Neural cell (in vitro differentiated cells): Measurements from ENCODE around the gene LHX4. TPM values are rescaled to one million over a fixed set of nuclear protein-coding genes. Genes with fewer than 3 reads are reported as not detected.

Source experiments
- H2AFZ ChIP-seq: fragments of 200-600, 300-800 bp; sonication (generic), shearing (Covaris generic); 2 replicates; pipeline ENCODE4 v1.6.0; 2014; ENCODE audit warnings: low read depth, mild to moderate bottlenecking, antibody characterized with exemption, low read length, moderate library complexity
- H3F3A ChIP-seq: fragments of 200-600 bp; shearing (Covaris generic); 2 replicates; pipeline ENCODE4 v1.6.1; 2016; ENCODE audit warnings: mild to moderate bottlenecking, moderate library complexity, mixed read lengths, antibody characterized with exemption, low read length; ENCODE audit not compliant: insufficient read depth, poor library complexity, severe bottlenecking
- H3K27ac ChIP-seq: fragments of 200-600, 300-800 bp; sonication (generic), shearing (Covaris generic); 2 replicates; pipeline ENCODE4 v1.5.1; 2014; ENCODE audit warnings: mild to moderate bottlenecking, low read length, moderate library complexity
- H3K27me3 ChIP-seq: fragments of 300-800, 200-600 bp; sonication (generic), shearing (Covaris generic); 2 replicates; pipeline ENCODE4 v1.6.0; 2014; ENCODE audit warnings: mild to moderate bottlenecking, low read depth, low read length, moderate library complexity; ENCODE audit not compliant: insufficient read depth
- H3K36me3 ChIP-seq: fragments of 300-800, 200-600 bp; sonication (generic), shearing (Covaris generic); 2 replicates; pipeline ENCODE4 v1.5.1; 2014; ENCODE audit warnings: mild to moderate bottlenecking, antibody characterized with exemption, low read length, moderate library complexity; ENCODE audit not compliant: insufficient read depth
- H3K4me2 ChIP-seq: fragments of 300-800, 200-600 bp; sonication (generic), shearing (Covaris generic); 2 replicates; pipeline ENCODE4 v1.6.0; 2014; ENCODE audit warnings: mild to moderate bottlenecking, low read length
- H3K4me3 ChIP-seq: fragments of 300-800, 200-600 bp; sonication (generic), shearing (Covaris generic); 2 replicates; pipeline ENCODE4 v1.5.1; 2014; ENCODE audit warnings: mild to moderate bottlenecking, low read length, moderate library complexity
- H3K79me2 ChIP-seq: fragments of 200-600 bp; shearing (Covaris generic); replicated peaks from 2 replicates; pipeline ENCODE4 v1.6.0; 2014; ENCODE audit warnings: mild to moderate bottlenecking, low read length, moderate library complexity; ENCODE audit not compliant: insufficient read depth
- H3K9ac ChIP-seq: fragments of 300-800, 200-600 bp; sonication (generic), shearing (Covaris generic); 2 replicates; pipeline ENCODE4 v1.6.1; 2016; ENCODE audit warnings: mild to moderate bottlenecking, low read length, mixed read lengths
- H3K9me2 ChIP-seq: fragments of 200-600 bp; shearing (Covaris generic); 2 replicates; pipeline ENCODE4 v1.6.1; 2016; ENCODE audit warnings: mild to moderate bottlenecking, low read length, mixed read lengths; ENCODE audit not compliant: insufficient read depth
- H3K9me3 ChIP-seq: fragments of 200-600, 300-800 bp; sonication (generic), shearing (Covaris generic); 2 replicates; pipeline ENCODE4 v1.6.1; 2016; ENCODE audit warnings: mild to moderate bottlenecking, mixed run types, low read length, moderate library complexity, mixed read lengths
- H4K20me1 ChIP-seq: fragments of 200-600 bp; shearing (Covaris generic); 2 replicates; pipeline ENCODE4 v1.6.1; 2016; ENCODE audit warnings: mild to moderate bottlenecking, mixed run types; ENCODE audit not compliant: insufficient read depth
- EP300 ChIP-seq: fragments of 450-650 bp; conservative IDR thresholded peaks from 2 replicates; pipeline ENCODE4 v1.6.1; 2014; ENCODE audit warnings: antibody characterized with exemption, mild to moderate bottlenecking, moderate library complexity; ENCODE audit not compliant: poor library complexity, severe bottlenecking
- EZH2 ChIP-seq: fragments of 200-600, 300-800 bp; shearing (Covaris generic), sonication (generic); IDR thresholded peaks from 2 replicates; pipeline ENCODE4 v1.6.1; 2014; ENCODE audit warnings: antibody characterized with exemption, low read length, borderline replicate concordance, mild to moderate bottlenecking; ENCODE audit not compliant: insufficient read depth, poor library complexity, severe bottlenecking
- MXI1 ChIP-seq: fragments of 450-650 bp; conservative IDR thresholded peaks from 2 replicates; pipeline ENCODE4 v1.6.1; 2014; ENCODE audit warnings: antibody characterized with exemption, mild to moderate bottlenecking; ENCODE audit not compliant: poor library complexity, severe bottlenecking
- POLR2AphosphoS5 ChIP-seq: IDR thresholded peaks from 2 replicates; pipeline ENCODE4 v1.6.1; 2012
- TAF1 ChIP-seq: IDR thresholded peaks from 2 replicates; pipeline ENCODE4 v1.6.1; 2012; ENCODE audit warnings: low read depth
- polyA plus RNA-seq: library from polyadenylated mRNA; depleted of rRNA; stranded (reverse); fragments of >200 nt; gene quantifications from 2 replicates; pipeline ENCODE4 v1.2.3, GENCODE V29; 2014
- TF ChIP-seq, protein P1 (sequence below): IDR thresholded peaks from 2 replicates; pipeline ENCODE4 v1.6.1; 2012; ENCODE audit warnings: borderline replicate concordance

Gene LHX4
- polyA plus RNA-seq, 1 donor from 2014 or later = not detected

GRCh38 chr1:180234369-180235076 is 4.5 kb downstream of the LHX4 start:
- Histone ChIP-seq H3K4me2 (no peak overlapping the region), H4K20me1 (peaks cover 3% of the 10 kb centered on the region)

GRCh38 chr1:180235077-180235501 is 5.0 kb downstream of the LHX4 start:
- no peak for TF ChIP-seq EP300
- peak; percentile 9 for TF ChIP-seq EZH2

More at GRCh38 chr1:180234369-180235076, 4.5 kb downstream of the LHX4 start:
- H3F3A ChIP-seq = no peaks in the 10 kb centered on the region
- H2AFZ ChIP-seq = no peak overlapping the region
- TF ChIP-seq MXI1 (no peak), POLR2AphosphoS5 (peak; percentile 27), TAF1 (no peak), EZH2 (peak; percentile 94)
- TF ChIP-seq, protein P1, sequence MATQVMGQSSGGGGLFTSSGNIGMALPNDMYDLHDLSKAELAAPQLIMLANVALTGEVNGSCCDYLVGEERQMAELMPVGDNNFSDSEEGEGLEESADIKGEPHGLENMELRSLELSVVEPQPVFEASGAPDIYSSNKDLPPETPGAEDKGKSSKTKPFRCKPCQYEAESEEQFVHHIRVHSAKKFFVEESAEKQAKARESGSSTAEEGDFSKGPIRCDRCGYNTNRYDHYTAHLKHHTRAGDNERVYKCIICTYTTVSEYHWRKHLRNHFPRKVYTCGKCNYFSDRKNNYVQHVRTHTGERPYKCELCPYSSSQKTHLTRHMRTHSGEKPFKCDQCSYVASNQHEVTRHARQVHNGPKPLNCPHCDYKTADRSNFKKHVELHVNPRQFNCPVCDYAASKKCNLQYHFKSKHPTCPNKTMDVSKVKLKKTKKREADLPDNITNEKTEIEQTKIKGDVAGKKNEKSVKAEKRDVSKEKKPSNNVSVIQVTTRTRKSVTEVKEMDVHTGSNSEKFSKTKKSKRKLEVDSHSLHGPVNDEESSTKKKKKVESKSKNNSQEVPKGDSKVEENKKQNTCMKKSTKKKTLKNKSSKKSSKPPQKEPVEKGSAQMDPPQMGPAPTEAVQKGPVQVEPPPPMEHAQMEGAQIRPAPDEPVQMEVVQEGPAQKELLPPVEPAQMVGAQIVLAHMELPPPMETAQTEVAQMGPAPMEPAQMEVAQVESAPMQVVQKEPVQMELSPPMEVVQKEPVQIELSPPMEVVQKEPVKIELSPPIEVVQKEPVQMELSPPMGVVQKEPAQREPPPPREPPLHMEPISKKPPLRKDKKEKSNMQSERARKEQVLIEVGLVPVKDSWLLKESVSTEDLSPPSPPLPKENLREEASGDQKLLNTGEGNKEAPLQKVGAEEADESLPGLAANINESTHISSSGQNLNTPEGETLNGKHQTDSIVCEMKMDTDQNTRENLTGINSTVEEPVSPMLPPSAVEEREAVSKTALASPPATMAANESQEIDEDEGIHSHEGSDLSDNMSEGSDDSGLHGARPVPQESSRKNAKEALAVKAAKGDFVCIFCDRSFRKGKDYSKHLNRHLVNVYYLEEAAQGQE = no peak
- peaks cover 99% of the 10 kb centered on the region for H3K27me3 ChIP-seq
- H3K9ac ChIP-seq = no peak overlapping the region
- H3K79me2 ChIP-seq = no peaks in the 10 kb centered on the region
- no peak overlapping the region for H3K4me3 ChIP-seq
- H3K9me2 ChIP-seq = no peaks in the 10 kb centered on the region
- H3K27ac ChIP-seq = no peak overlapping the region
- H3K9me3 ChIP-seq = no peaks in the 10 kb centered on the region
- H3K36me3 ChIP-seq = no peaks in the 10 kb centered on the region

DNA sequence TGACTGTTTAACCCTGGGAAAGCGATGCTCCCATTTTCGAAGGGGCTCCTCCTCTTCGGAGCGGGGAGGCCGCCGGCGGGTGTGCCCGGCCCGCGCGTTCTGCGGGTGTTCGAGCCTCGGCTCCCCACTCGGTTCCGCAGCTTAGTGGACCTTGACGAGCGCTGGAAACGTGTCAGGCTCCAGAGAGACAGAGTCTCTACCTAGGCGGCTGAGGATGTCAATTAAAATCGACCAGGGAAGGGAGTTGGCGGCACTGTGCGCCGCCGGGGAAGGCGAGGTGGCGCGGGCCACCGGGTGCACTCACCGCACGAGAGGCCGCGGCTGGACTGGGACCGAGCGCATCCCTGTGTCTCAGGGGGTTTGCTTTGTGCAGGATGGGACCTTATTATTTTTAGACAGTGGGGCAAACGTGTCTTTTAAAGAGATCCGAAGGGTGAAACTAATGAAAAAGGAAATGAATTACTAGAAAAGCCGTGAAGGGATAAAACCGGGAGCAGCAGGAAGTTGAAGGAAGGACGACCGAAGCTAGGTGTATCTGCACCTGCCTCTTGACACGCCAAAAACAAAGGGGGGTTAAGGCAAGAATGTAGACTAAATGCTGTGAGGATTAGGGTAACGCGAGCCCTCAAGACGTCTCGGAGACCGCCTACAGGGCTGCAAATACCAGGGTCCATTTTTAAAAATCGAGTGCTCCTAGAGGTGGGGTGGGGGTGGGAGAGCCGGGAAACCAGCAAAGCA is 5.6 kb downstream of the LHX4 start:
- H3F3A ChIP-seq = no peaks in the 10 kb centered on the region
- H3K4me2 ChIP-seq = no peak overlapping the region
- H2AFZ ChIP-seq = no peak overlapping the region
- H3K27me3 ChIP-seq = peaks cover 100% of the 10 kb centered on the region
- peaks cover 2% of the 10 kb centered on the region for H4K20me1 ChIP-seq
- no peaks in the 10 kb centered on the region for H3K36me3 ChIP-seq
- H3K4me3 ChIP-seq = no peak overlapping the region
- no peaks in the 10 kb centered on the region for H3K9me2 ChIP-seq
- H3K27ac ChIP-seq = no peak overlapping the region
- no peak overlapping the region for H3K9ac ChIP-seq
- H3K79me2 ChIP-seq = no peaks in the 10 kb centered on the region
- no peaks in the 10 kb centered on the region for H3K9me3 ChIP-seq
- peak; percentile 61 for TF ChIP-seq EZH2
- TF ChIP-seq, protein P1 = no peak

More at GRCh38 chr1:180235077-180235501, 5.0 kb downstream of the LHX4 start:
- no peak overlapping the region for H2AFZ ChIP-seq
- H3K27me3 ChIP-seq = peaks cover 100% of the 10 kb centered on the region
- H3K79me2 ChIP-seq = no peaks in the 10 kb centered on the region
- no peak overlapping the region for H3K4me2 ChIP-seq
- no peak overlapping the region for H3K27ac ChIP-seq
- no peaks in the 10 kb centered on the region for H3K9me2 ChIP-seq
- H3K4me3 ChIP-seq = no peak overlapping the region
- H4K20me1 ChIP-seq = peaks cover 3% of the 10 kb centered on the region
- H3K36me3 ChIP-seq = no peaks in the 10 kb centered on the region
- no peaks in the 10 kb centered on the region for H3K9me3 ChIP-seq
- H3F3A ChIP-seq = no peaks in the 10 kb centered on the region
- no peak overlapping the region for H3K9ac ChIP-seq
